ENCODE data around the gene DTNB. TPM values are rescaled to one million over a fixed set of nuclear protein-coding genes. Genes with fewer than 3 reads are reported as not detected.

The DTNB gene
- total and polyA plus RNA-seq, 10 of the 15 experiments (the other 5 are each of a cell fraction or from before 2014, with no cell fraction given): 4.5 to 30.6 (median 11.9) TPM

DNA sequence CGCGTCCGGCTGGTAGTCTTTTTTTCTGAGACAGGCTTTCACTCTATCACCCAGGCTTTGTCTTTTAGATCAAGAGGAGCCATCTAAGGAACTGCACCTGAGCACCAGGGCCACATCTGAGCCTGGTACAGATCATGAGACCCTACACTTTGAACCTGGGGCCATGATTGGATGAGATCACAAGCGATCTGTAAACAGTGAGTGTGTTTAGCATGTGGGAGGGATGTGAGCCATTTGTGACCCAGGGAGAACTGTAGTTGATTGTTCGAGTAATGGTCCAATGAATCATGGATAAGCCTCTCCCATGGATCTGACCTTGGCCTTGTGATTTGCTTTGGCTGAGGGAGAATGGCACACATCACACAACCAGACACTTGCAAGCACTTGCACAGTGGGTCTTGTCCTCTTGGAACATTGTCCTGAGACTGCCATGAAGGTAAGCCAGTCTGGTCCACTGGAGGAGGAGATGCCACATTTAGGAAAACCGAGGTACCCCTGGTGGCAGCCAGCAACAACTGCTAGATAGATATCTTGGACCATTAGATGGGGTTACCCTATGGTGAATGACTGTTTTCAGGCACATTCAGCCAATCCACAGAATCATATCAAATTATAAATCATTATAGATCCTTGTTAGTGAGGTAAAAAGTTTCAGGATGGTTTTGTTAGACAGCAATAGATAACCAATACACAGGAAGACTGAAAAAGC lies 19.5 kb upstream of the DTNB start:
- SMC1A ChIA-PET (ENCODE audit: uncharacterized antibody, unreplicated experiment): no interaction called here
- no peaks in the 10 kb centered on the region for H4K20me1 ChIP-seq (ENCODE audit: control insufficient read depth, insufficient read depth)
- H3K27me3 ChIP-seq (replicated peaks in 1 of 2; ENCODE audit: control insufficient read depth in 2 of 2, insufficient read depth in 2 of 2, low read length in 1 of 2): peaks cover under 1 to 4% of the 10 kb centered on the region in 2 experiments; a peak in 2 of 4 replicates
- POLR2A ChIA-PET: no interaction called here
- H3K4me2 ChIP-seq (ENCODE audit: control insufficient read depth, insufficient read depth): no peak overlapping the region
- no peaks in the 10 kb centered on the region for H3K79me2 ChIP-seq (ENCODE audit: control insufficient read depth, insufficient read depth, low read length)
- CTCF ChIA-PET: interaction anchor here (2.2 to 2.7 kb wide), 2 partner anchors 7 to 86 kb away, joined by 10 to 16 read pairs; no protein-coding TSS in a partner anchor
- in situ Hi-C loops (cut with MboI): no loop called here
- H2AFZ ChIP-seq (ENCODE audit: control insufficient read depth, low read depth, low read length): no peak overlapping the region
- WGBS (ENCODE audit: insufficient coverage, insufficient replicate concordance, low lambda C conversion rate, missing lambda C conversion rate): 54% methylated on average over 6 of the region's 6 CpGs
- RAD21 ChIA-PET (ENCODE audit: unreplicated experiment): no interaction called here
- DNase-seq (ENCODE audit: low read depth, low spot score): no peak
- H3K4me3 ChIP-seq: no peak overlapping the region
- no peak overlapping the region for H3K27ac ChIP-seq (ENCODE audit: control insufficient read depth, insufficient read depth)
- intact Hi-C loops (cut with micrococcal nuclease; ENCODE audit: unreplicated experiment): no loop called here
- BruUV-seq (replicated peaks): no TSS peak
- H3K36me3 ChIP-seq (ENCODE audit: control insufficient read depth in 2 of 2, insufficient read depth in 2 of 2, low read length in 1 of 2): no peaks in the 10 kb centered on the region
- no peak overlapping the region for H3K9ac ChIP-seq (ENCODE audit: control insufficient read depth, insufficient read depth, low read length)
- H3K9me3 ChIP-seq (replicated peaks; ENCODE audit: control insufficient read depth, insufficient read depth, low read length): no peaks in the 10 kb centered on the region
- ATAC-seq: no peak
- TF ChIP-seq, protein P1, sequence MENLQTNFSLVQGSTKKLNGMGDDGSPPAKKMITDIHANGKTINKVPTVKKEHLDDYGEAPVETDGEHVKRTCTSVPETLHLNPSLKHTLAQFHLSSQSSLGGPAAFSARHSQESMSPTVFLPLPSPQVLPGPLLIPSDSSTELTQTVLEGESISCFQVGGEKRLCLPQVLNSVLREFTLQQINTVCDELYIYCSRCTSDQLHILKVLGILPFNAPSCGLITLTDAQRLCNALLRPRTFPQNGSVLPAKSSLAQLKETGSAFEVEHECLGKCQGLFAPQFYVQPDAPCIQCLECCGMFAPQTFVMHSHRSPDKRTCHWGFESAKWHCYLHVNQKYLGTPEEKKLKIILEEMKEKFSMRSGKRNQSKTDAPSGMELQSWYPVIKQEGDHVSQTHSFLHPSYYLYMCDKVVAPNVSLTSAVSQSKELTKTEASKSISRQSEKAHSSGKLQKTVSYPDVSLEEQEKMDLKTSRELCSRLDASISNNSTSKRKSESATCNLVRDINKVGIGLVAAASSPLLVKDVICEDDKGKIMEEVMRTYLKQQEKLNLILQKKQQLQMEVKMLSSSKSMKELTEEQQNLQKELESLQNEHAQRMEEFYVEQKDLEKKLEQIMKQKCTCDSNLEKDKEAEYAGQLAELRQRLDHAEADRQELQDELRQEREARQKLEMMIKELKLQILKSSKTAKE (IDR thresholded peaks at IDR 0.05; ENCODE audit: low read depth, poor library complexity, severe bottlenecking): no peak
- TF ChIP-seq, protein P2, sequence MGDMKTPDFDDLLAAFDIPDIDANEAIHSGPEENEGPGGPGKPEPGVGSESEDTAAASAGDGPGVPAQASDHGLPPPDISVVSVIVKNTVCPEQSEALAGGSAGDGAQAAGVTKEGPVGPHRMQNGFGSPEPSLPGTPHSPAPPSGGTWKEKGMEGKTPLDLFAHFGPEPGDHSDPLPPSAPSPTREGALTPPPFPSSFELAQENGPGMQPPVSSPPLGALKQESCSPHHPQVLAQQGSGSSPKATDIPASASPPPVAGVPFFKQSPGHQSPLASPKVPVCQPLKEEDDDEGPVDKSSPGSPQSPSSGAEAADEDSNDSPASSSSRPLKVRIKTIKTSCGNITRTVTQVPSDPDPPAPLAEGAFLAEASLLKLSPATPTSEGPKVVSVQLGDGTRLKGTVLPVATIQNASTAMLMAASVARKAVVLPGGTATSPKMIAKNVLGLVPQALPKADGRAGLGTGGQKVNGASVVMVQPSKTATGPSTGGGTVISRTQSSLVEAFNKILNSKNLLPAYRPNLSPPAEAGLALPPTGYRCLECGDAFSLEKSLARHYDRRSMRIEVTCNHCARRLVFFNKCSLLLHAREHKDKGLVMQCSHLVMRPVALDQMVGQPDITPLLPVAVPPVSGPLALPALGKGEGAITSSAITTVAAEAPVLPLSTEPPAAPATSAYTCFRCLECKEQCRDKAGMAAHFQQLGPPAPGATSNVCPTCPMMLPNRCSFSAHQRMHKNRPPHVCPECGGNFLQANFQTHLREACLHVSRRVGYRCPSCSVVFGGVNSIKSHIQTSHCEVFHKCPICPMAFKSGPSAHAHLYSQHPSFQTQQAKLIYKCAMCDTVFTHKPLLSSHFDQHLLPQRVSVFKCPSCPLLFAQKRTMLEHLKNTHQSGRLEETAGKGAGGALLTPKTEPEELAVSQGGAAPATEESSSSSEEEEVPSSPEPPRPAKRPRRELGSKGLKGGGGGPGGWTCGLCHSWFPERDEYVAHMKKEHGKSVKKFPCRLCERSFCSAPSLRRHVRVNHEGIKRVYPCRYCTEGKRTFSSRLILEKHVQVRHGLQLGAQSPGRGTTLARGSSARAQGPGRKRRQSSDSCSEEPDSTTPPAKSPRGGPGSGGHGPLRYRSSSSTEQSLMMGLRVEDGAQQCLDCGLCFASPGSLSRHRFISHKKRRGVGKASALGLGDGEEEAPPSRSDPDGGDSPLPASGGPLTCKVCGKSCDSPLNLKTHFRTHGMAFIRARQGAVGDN (IDR thresholded peaks at IDR 0.05): no peak
- TF ChIP-seq, protein P3, sequence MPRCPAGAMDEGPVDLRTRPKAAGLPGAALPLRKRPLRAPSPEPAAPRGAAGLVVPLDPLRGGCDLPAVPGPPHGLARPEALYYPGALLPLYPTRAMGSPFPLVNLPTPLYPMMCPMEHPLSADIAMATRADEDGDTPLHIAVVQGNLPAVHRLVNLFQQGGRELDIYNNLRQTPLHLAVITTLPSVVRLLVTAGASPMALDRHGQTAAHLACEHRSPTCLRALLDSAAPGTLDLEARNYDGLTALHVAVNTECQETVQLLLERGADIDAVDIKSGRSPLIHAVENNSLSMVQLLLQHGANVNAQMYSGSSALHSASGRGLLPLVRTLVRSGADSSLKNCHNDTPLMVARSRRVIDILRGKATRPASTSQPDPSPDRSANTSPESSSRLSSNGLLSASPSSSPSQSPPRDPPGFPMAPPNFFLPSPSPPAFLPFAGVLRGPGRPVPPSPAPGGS (IDR thresholded peaks at IDR 0.05; ENCODE audit: borderline replicate concordance, insufficient read depth, low read depth, low read length, poor library complexity, severe bottlenecking): no peak
- no peak for TF ChIP-seq TBL1XR1 (IDR thresholded peaks at IDR 0.05; ENCODE audit: low read depth, low read length)
- no peak for FAIRE-seq
- no peaks in the 10 kb centered on the region for H3K4me1 ChIP-seq (ENCODE audit: control insufficient read depth, insufficient read depth, low read length)

Measured in GM12878 (cell line).